ENCODE measurements around the gene TOP2A.

Gene TOP2A

GRCh38 chr17:40452921-40453378 is 35.3 kb upstream of the TOP2A start:
- no peak overlapping the region for H3K4me3 ChIP-seq (ENCODE audit: low read depth, low read length)

GRCh38 chr17:40452216-40452787 is 34.6 kb upstream of the TOP2A start:
- no peak overlapping the region for H3K4me3 ChIP-seq (ENCODE audit: low read depth, low read length)

GRCh38 chr17:40451420-40451819 is 33.7 kb upstream of the TOP2A start:
- H3K4me3 ChIP-seq (ENCODE audit: low read depth, low read length) = no peak overlapping the region

- no peak overlapping the region for H3K4me3 ChIP-seq (ENCODE audit: low read depth, low read length)
Observed at GRCh38 chr17:40450175-40450574, 32.5 kb upstream of the TOP2A start.

- no peak overlapping the region for H3K4me3 ChIP-seq (ENCODE audit: low read depth, low read length)
Observed at GRCh38 chr17:40448639-40449261, 31.1 kb upstream of the TOP2A start.

GRCh38 chr17:40448213-40448638 is 30.5 kb upstream of the TOP2A start:
- H3K4me3 ChIP-seq (ENCODE audit: low read depth, low read length) = no peak overlapping the region

GRCh38 chr17:40447806-40448205 is 30.1 kb upstream of the TOP2A start:
- H3K4me3 ChIP-seq (ENCODE audit: low read depth, low read length) = no peak overlapping the region

- no peak overlapping the region for H3K4me3 ChIP-seq (ENCODE audit: low read depth, low read length)
Observed at GRCh38 chr17:40447148-40447644, 29.5 kb upstream of the TOP2A start.

GRCh38 chr17:40445751-40446468 is 28.2 kb upstream of the TOP2A start:
- no peak overlapping the region for H3K4me3 ChIP-seq (ENCODE audit: low read depth, low read length)

GRCh38 chr17:40443988-40444899 is 26.5 kb upstream of the TOP2A start:
- H3K4me3 ChIP-seq (ENCODE audit: low read depth, low read length) = peak overlapping the region; percentile 43

GRCh38 chr17:40443196-40443987 is 25.7 kb upstream of the TOP2A start, which contains the start of gene IGFBP4:
Gene IGFBP4, plus strand, starts transcription at chr17:40443450. Its CDS starts 286 bp downstream, at chr17:40443736.
- H3K4me3 ChIP-seq (ENCODE audit: low read depth, low read length) = peak within 1 kb of the TSS; percentile 43

GRCh38 chr17:40442392-40443195 is 24.9 kb upstream of the TOP2A start:
- peak overlapping the region; percentile 39 for H3K4me3 ChIP-seq (ENCODE audit: low read depth, low read length)

GRCh38 chr17:40440166-40440565 is 22.5 kb upstream of the TOP2A start:
- H3K4me3 ChIP-seq (ENCODE audit: low read depth, low read length) = no peak overlapping the region

GRCh38 chr17:40437095-40437732 is 19.5 kb upstream of the TOP2A start:
- H3K4me3 ChIP-seq (ENCODE audit: low read depth, low read length) = no peak overlapping the region

- H3K4me3 ChIP-seq (ENCODE audit: low read depth, low read length) = no peak overlapping the region
Observed at GRCh38 chr17:40436636-40437035, 18.9 kb upstream of the TOP2A start.

GRCh38 chr17:40433551-40434415 is 16.1 kb upstream of the TOP2A start:
- no peak overlapping the region for H3K4me3 ChIP-seq (ENCODE audit: low read depth, low read length)

- H3K4me3 ChIP-seq (ENCODE audit: low read depth, low read length) = no peak overlapping the region
Observed at GRCh38 chr17:40432864-40433528, 15.3 kb upstream of the TOP2A start.
